Smooth muscle cell of the umbilical artery (primary cell): ENCODE results near the gene APEX1. TPM values are rescaled to one million over a fixed set of nuclear protein-coding genes. Genes with fewer than 3 reads are reported as not detected.

Experiments used
- total RNA-seq: library from RNA; depleted of rRNA; stranded (reverse); fragments of >200 nt; gene quantifications from 2 replicates; pipeline ENCODE4 v1.2.3, GENCODE V29; 2014

The APEX1 gene
- 28.8 and 50.2 TPM in 2 replicates for total RNA-seq

DNA sequence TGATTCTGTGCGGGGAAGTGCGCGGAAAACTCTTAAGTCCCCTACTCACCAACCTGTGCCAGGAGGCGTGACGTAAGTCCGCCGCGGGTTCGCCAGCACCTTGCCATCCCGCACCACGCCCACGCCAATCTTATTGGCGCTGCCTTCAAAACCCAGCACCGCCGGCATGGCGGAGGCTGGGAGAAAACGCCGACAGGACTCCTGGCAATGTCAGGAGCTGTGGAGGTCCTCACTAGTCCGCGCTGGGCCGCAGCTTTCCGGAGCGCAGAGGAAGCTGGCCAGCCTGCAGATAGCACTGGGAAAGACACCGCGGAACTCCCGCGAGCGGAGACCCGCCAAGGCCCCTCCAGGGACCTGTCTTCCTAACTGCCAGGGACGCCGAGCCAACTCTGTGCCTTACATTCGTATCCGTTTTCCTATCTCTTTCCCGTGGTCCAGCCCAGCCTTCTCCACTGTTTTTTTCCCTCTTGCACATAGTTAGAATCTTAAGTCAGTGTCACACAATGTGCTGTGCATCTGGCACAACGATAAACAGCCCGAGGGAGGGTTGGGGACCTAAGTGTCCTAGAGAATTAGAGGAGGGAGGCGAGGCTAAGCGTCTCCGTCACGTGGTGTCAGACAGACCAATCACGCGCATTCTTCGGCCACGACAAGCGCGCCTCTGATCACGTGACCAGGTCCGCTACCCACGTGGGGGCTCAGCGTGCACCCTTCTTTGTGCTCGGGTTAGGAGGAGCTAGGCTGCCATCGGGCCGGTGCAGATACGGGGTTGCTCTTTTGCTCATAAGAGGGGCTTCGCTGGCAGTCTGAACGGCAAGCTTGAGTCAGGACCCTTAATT, at the start of gene APEX1, which contains the start of gene OSGEP:
Gene APEX1 (plus strand): TSS at position 711 of the 839 bp plus-strand sequence. CDS start 420 bp downstream, outside the sequence.
Gene OSGEP (minus strand): TSS at position 297 of the 839 bp plus-strand sequence. CDS start 129 bp downstream, at position 168.

GRCh38 chr14:20412876-20413743, 41.9 kb upstream of the APEX1 start, which contains the start of gene TEP1:
TEP1 (minus strand) TSS chr14:20413501; CDS start chr14:20408439, 5,062 bp downstream.

DNA sequence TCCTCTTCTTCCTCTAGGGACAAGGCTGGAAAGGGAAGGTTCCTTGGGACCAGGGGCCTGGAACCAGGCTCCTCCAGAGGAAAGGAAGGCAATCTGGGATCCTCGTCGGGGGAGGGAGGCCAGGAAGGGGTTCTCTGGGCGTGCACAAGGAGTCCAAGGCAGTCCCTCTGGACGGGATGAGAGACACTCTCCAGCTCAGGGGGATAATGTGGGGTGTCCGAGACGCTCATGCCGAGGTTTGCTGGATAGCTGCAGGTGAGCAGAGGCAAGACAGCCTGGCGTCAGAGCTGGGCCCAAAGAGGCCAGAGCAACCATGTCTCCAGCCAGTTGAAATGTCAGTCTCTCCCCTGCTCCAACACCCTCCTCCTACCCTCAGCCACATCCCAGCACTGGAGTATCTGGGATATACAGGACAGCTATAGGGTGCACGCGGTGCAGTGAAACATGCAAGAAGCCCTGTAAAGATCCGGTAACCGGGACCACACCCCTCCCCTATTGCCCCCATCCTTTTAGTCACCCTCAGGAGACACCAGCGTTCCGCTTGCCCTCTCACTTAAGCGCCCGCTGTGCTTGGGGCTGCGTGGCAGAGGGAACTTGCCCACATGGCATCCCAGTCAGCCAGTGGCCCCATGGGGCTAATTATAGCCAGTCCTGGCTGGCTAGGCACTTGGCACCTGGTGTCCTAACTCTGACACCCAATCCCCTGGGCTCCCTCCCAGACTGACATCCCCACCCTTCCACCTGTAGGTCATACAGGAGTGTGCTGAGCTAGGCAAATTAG, 19.3 kb upstream of the APEX1 start, which contains the start of gene KLHL33:
Gene KLHL33 (minus strand): TSS at position 585 of the 781 bp plus-strand sequence. CDS start 355 bp downstream, at position 230.

GRCh38 chr14:20461225-20462141, 6.5 kb downstream of the APEX1 start, which contains the start of gene PIP4P1:
PIP4P1 (minus strand) TSS chr14:20461434; CDS start chr14:20461325, 109 bp downstream.

DNA sequence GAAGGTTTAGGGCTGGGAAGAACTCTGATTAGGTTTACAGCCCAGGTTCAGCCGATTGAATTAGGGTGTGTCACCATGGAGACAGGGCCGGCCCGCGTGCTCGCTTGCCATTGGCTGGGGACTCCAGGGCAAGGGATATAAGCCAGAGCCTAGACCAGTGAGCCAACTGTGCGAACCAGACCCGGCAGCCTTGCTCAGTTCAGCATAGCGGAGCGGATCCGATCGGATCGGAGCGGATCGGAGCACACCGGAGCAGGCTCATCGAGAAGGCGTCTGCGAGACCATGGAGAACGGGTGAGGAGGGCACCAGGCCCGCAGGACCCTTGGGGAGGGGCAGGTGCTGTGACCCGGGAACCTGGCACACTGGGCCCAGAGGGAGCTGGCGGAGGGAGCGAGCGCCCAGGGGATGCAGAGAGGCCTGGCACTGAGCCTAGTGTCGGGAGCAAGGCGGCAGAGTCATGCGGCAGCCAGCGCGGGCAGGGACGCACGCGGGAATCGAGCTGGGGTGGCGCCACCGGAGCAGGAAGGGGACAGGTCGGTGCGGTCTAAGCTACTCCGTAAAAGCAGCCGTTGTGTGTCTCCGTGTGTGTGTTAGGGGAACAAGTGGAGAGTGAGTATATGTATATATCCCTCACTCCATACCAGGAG, 14.3 kb downstream of the APEX1 start, which contains the start of gene PNP:
Gene PNP (plus strand): TSS at position 165 of the 648 bp plus-strand sequence. CDS start 119 bp downstream, at position 284.

Other genes with a start within 250 kb of the APEX1 start
- gene OR11H6, start 231.5 kb upstream of the APEX1 start, total RNA-seq: not detected in 2 replicates
- gene OR11H7, start 226.2 kb upstream of the APEX1 start, total RNA-seq: not detected in 2 replicates
- gene OR11H4, start 215.9 kb upstream of the APEX1 start, total RNA-seq: not detected in 2 replicates
- gene TTC5, start 149.3 kb upstream of the APEX1 start, total RNA-seq: 32.5 and 34.7 TPM in 2 replicates
- 42.1 and 53.4 TPM in 2 replicates for gene CCNB1IP1, start 121.9 kb upstream of the APEX1 start, total RNA-seq
- gene PARP2, start 111.6 kb upstream of the APEX1 start, total RNA-seq: 7.4 and 11.0 TPM in 2 replicates
- 17.8 and 32.6 TPM in 2 replicates for gene TEP1, start 41.7 kb upstream of the APEX1 start, total RNA-seq
- gene KLHL33, start 19.1 kb upstream of the APEX1 start, total RNA-seq: under 0.01 and 0.05 TPM in 2 replicates
- gene OSGEP, start 414 bp upstream of the APEX1 start, total RNA-seq: 20.3 and 31.2 TPM in 2 replicates
- 17.3 and 20.2 TPM in 2 replicates for gene PIP4P1, start 6.2 kb downstream of the APEX1 start, total RNA-seq
- 19.3 and 53.7 TPM in 2 replicates for gene PNP, start 14.2 kb downstream of the APEX1 start, total RNA-seq
- not detected in 2 replicates for gene RNASE10, start 50.3 kb downstream of the APEX1 start, total RNA-seq
- gene RNASE9, start 105.8 kb downstream of the APEX1 start, total RNA-seq: not detected in 2 replicates
- not detected in 2 replicates for gene RNASE11, start 132.8 kb downstream of the APEX1 start, total RNA-seq
- not detected in 2 replicates for gene RNASE12, start 136.2 kb downstream of the APEX1 start, total RNA-seq
- gene OR6S1, start 186.5 kb downstream of the APEX1 start, total RNA-seq: not detected in 2 replicates
- 19.6 and 23.4 TPM in 2 replicates for gene RNASE4, start 229.3 kb downstream of the APEX1 start, total RNA-seq
- gene ANG, start 233.5 kb downstream of the APEX1 start, total RNA-seq: 3.9 and 8.3 TPM in 2 replicates